GM19023 (cell line): ENCODE results near the gene VSIR.

Experiments used
- ATAC-seq: cut with Tn5 transposase; IDR thresholded peaks from one replicate; pipeline ENCODE4 v1.9.1; 2021; ENCODE audit warnings: mild to moderate bottlenecking, moderate library complexity; ENCODE audit not compliant: unreplicated experiment

Gene VSIR

DNA sequence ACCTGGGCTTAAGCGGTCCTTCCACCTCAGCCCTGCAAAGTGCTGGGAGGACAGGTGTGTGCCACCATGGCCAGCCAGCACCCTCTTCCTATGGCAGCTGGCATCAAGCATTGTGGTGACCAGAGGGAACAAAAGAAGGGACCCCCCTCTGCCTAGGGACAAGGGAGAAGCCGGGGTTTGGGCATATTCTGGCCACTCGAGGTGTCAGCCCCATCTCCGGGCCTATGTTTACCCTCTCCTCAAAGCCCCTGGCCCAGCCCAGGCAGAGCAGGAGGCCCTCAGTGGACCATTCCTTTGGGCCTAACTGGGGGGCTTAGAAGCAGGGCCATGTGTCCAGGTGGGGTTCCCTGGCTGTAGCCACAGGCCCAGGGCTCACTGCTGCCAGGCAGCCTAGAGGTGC lies 23.9 kb downstream of the VSIR start:
- ATAC-seq, result no peak

- ATAC-seq, result peak; percentile 40
Observed at GRCh38 chr10:71748671-71749191, 24.6 kb downstream of the VSIR start.

GRCh38 chr10:71747551-71748523 lies 25.5 kb downstream of the VSIR start:
- peak; percentile 47 for ATAC-seq

GRCh38 chr10:71747039-71747531 lies 26.2 kb downstream of the VSIR start:
- no peak for ATAC-seq

DNA sequence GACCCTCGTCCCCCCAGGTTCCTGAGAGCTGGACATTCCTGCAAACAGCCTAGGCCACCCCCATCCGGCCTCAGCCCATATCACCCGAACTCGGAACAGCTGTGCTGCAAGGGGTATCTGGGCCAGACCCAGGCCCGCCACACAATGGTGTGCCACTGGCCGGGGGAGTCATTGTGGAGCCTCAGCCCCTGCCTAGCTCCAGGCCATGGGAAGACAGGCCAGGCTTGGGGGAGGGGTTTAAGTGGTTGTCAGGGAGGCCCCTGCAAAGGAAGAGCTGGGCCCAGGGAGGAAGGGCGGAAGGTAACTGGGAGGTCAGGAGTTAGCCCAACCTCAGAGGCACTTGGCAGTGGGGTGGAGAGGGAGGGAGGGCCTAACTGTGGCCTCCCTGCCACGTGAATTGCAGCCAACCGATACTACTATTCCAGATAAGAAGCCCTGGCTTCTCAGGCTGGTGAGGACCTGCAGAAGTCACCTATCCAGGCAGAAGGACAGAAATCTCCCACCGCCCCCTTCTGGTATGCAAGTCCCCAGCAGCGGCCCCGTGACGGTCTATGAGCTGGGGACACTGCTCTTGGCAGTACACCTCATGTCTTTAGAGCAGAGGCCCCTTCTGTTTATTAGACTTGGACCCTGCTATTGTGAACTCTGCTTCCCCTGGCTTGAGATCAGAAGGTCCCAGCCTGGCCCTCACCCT lies 26.8 kb downstream of the VSIR start:
- no peak for ATAC-seq

DNA sequence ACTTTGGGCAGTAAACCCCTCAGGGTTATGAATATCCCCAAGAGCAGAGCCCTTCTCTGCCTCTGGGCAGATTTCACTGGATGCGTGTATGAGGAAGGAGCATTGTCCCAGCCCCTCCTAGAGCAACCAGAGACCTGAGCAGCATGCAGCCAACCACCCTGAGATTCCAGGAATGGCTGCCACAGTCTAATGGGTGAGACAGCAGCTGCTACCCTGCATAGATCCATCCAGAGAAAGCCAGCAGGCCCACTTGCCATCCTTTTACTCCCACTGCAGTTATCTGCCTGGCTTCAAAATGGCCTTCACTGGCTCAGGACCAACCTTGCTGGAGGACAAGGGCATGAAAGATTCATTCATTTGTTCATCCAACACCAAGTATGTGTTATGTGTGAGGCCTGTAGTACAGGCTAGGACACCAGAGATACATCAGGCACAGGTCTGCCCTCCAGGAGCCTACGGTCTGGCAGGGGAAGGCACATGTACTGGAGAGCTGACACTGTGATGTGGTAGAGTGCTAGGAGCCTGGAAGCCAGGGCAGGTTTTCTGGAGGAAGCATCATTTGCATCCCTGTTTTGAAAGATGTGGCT lies 27.6 kb downstream of the VSIR start:
- no peak for ATAC-seq

- no peak for ATAC-seq
Observed at GRCh38 chr10:71744897-71745663, 28.2 kb downstream of the VSIR start.

- ATAC-seq, result no peak
Observed at GRCh38 chr10:71743866-71744265, 29.5 kb downstream of the VSIR start.

DNA sequence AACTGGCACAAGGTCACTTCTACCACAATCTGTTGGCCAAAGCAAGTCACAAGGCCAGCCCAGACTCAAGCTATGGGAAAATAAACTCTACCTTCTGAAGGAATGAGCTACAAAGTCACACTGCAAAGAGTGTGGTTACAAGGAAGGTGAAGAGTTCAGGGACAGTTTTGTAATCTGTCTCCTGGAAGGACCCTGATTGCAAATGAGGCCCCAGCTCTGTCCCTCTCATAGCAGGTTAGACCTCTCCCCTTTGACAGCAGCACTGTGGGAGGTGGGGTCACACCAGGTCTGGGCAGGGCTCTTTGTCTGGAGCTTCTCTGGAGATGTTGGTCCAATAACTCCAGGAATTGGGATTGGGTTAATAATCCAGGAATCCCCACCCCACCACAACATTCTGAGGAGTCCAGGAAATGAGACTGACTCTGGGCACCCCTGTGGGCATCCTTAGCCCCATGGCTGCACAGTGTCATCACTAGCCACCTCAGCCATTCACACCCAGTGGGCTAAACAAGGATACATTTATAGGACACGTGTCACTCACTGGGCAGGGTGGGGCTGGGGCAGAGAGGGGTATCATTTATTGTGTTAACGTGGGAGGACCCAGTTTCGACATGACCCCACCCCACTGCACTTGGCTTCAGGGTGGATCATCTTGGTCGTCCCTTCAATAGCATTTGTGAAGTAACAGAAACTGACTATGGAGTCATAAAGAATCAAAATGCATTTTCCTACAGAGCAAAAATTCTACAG lies 30.1 kb downstream of the VSIR start:
- ATAC-seq, result no peak

GRCh38 chr10:71742301-71743088 lies 30.8 kb downstream of the VSIR start:
- no peak for ATAC-seq

DNA sequence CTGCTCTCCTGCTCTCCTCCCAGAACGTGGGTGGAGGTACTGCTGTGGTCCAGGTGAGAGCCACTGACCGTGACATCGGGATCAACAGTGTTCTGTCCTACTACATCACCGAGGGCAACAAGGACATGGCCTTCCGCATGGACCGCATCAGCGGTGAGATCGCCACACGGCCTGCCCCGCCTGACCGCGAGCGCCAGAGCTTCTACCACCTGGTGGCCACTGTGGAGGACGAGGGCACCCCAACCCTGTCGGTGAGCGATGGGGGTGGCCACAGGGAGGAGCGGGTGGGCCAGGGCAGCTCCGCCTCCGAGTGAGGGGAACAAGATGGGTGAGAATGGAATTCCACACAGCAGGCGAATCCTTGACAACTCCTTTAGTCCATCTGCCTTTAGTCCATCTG lies 31.6 kb downstream of the VSIR start:
- no peak for ATAC-seq

- no peak for ATAC-seq
Observed at GRCh38 chr10:71741029-71741428, 32.3 kb downstream of the VSIR start.

DNA sequence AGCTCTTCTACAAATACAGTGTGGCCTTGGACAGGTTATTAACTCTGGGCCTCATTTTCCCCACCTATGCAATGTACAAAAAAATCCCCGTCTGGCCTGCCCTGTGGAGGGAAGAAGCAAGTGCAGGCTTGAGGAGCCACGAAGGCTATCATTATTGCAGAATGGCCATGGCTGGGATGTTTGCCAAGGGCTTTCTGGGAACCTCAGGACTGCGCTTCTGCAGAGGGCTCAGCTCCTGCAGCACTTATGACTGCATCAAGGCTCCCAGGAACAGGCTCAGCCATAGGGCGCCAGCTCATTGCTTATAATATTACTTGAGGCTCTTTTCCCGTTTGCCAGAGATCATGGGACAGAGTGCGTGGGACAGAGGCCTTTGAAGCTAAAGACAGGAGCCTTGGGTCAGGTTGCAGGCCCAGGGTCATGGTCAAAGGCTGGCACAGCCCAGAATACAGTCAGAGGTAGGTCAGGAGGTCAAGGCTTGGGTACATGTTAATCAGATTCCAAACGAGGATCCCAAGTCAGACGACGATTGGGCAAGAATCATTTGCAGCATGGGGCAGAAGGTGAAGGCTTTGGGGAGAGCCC lies 33.2 kb downstream of the VSIR start:
- ATAC-seq, result no peak

DNA sequence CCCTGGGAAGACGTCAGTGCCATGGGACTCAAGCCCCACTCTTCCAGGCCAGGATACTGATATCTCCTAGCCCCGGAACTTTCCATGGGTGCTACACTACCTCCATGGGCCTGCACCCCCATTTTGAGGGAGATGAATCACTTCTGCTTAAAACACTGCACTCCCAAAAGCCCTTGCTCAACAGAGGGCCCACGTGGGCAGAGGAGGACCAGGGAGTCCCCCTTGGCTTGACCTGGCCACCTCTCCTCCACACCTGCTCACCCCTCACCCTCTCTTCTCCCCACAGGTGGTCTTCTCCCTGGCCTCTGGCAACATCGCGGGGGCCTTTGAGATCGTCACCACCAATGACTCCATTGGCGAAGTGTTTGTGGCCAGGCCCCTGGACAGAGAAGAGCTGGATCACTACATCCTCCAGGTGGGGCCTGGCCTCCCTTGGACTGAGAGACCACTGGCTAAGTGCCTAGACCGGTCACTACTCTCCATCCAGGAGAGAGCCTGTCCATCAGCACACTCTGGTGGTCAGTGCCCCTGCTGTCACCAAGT lies 33.9 kb downstream of the VSIR start:
- ATAC-seq, result no peak

- no peak for ATAC-seq
Observed at GRCh38 chr10:71737834-71738197, 35.5 kb downstream of the VSIR start.

- no peak for ATAC-seq
Observed at GRCh38 chr10:71737001-71737833, 36.1 kb downstream of the VSIR start.

GRCh38 chr10:71736570-71736952 lies 36.8 kb downstream of the VSIR start:
- no peak for ATAC-seq
